ENCODE data around the gene PIK3AP1. TPM values are rescaled to one million over a fixed set of nuclear protein-coding genes. Genes with fewer than 3 reads are reported as not detected.

The PIK3AP1 gene
- total and polyA plus RNA-seq, 2 of the 13 experiments (the other 11 are each of a cell fraction or from before 2014, with no cell fraction given): 3.6 to 13.8 TPM

GRCh38 chr10:96719850-96720421 lies 378 bp downstream of the PIK3AP1 start (continued):
- TF ChIP-seq CBX1 (IDR thresholded peaks at IDR 0.05; ENCODE audit: low read depth): peak; percentile 31
- no peak for TF ChIP-seq SMARCC2 (IDR thresholded peaks at IDR 0.05)
- TF ChIP-seq ZNF775 (CRISPR knock-in tag; IDR thresholded peaks at IDR 0.05; ENCODE audit: borderline replicate concordance): 0 out of 2 replicates have a peak, but pooled peaks have one; percentile 65
- TF ChIP-seq MEF2D (CRISPR knock-in tag; IDR thresholded peaks at IDR 0.05): no peak
- TF ChIP-seq CTCF (CRISPR knock-in tag; IDR thresholded peaks at IDR 0.05): peak; percentile 93
- TF ChIP-seq, protein P1, sequence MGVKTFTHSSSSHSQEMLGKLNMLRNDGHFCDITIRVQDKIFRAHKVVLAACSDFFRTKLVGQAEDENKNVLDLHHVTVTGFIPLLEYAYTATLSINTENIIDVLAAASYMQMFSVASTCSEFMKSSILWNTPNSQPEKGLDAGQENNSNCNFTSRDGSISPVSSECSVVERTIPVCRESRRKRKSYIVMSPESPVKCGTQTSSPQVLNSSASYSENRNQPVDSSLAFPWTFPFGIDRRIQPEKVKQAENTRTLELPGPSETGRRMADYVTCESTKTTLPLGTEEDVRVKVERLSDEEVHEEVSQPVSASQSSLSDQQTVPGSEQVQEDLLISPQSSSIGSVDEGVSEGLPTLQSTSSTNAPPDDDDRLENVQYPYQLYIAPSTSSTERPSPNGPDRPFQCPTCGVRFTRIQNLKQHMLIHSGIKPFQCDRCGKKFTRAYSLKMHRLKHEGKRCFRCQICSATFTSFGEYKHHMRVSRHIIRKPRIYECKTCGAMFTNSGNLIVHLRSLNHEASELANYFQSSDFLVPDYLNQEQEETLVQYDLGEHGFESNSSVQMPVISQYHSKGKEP (CRISPR knock-in tag; IDR thresholded peaks at IDR 0.05): no peak
- peak; percentile 36; the same call in 1 of the 2 replicates for TF ChIP-seq ZBTB7B (CRISPR knock-in tag; IDR thresholded peaks at IDR 0.05)
- 0 out of 2 replicates have a peak, but pooled peaks have one; percentile 26 for TF ChIP-seq ZNF572 (CRISPR knock-in tag; IDR thresholded peaks at IDR 0.05)
- TF ChIP-seq, protein P2, sequence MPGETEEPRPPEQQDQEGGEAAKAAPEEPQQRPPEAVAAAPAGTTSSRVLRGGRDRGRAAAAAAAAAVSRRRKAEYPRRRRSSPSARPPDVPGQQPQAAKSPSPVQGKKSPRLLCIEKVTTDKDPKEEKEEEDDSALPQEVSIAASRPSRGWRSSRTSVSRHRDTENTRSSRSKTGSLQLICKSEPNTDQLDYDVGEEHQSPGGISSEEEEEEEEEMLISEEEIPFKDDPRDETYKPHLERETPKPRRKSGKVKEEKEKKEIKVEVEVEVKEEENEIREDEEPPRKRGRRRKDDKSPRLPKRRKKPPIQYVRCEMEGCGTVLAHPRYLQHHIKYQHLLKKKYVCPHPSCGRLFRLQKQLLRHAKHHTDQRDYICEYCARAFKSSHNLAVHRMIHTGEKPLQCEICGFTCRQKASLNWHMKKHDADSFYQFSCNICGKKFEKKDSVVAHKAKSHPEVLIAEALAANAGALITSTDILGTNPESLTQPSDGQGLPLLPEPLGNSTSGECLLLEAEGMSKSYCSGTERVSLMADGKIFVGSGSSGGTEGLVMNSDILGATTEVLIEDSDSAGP (CRISPR knock-in tag; IDR thresholded peaks at IDR 0.05; ENCODE audit: borderline replicate concordance): peak; percentile 68; the same call in 1 of the 2 replicates
- TF ChIP-seq ZNF710 (CRISPR knock-in tag; IDR thresholded peaks at IDR 0.05; ENCODE audit: borderline replicate concordance): peak; percentile 55; the same call in 1 of the 2 replicates
- 0 out of 2 replicates have a peak, but pooled peaks have one; percentile 10 for TF ChIP-seq ZNF12 (CRISPR knock-in tag; IDR thresholded peaks at IDR 0.05)
- peak; percentile 9; the same call in 1 of the 2 replicates for TF ChIP-seq ARID4A (CRISPR knock-in tag; IDR thresholded peaks at IDR 0.05; ENCODE audit: borderline replicate concordance)
- TF ChIP-seq GATAD2A (CRISPR knock-in tag; IDR thresholded peaks at IDR 0.05): peak; percentile 66; the same call in 1 of the 2 replicates
- TF ChIP-seq, protein P3, sequence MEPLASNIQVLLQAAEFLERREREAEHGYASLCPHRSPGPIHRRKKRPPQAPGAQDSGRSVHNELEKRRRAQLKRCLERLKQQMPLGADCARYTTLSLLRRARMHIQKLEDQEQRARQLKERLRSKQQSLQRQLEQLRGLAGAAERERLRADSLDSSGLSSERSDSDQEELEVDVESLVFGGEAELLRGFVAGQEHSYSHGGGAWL (CRISPR knock-in tag; IDR thresholded peaks at IDR 0.05): 0 out of 2 replicates have a peak, but pooled peaks have one; percentile 42
- 0 out of 2 replicates have a peak, but pooled peaks have one; percentile 4 for TF ChIP-seq THAP11 (CRISPR knock-in tag; IDR thresholded peaks at IDR 0.05)
- TF ChIP-seq, protein P4, sequence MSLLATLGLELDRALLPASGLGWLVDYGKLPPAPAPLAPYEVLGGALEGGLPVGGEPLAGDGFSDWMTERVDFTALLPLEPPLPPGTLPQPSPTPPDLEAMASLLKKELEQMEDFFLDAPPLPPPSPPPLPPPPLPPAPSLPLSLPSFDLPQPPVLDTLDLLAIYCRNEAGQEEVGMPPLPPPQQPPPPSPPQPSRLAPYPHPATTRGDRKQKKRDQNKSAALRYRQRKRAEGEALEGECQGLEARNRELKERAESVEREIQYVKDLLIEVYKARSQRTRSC (CRISPR knock-in tag; IDR thresholded peaks at IDR 0.05; ENCODE audit: low read depth): 0 out of 2 replicates have a peak, but pooled peaks have one; percentile 66
